HG03442 (cell line): ENCODE measurements around the gene EMC7.
"Not testable (repeated sequence)": the region's sequence is repeated elsewhere in the genome, so short reads cannot be mapped to it uniquely, and the experiment has no call there.

Experiments used
- ATAC-seq: cut with Tn5 transposase; IDR thresholded peaks from one replicate; pipeline ENCODE4 v1.9.1; 2021; ENCODE audit warnings: mild to moderate bottlenecking, moderate library complexity; ENCODE audit not compliant: unreplicated experiment

The EMC7 gene

DNA sequence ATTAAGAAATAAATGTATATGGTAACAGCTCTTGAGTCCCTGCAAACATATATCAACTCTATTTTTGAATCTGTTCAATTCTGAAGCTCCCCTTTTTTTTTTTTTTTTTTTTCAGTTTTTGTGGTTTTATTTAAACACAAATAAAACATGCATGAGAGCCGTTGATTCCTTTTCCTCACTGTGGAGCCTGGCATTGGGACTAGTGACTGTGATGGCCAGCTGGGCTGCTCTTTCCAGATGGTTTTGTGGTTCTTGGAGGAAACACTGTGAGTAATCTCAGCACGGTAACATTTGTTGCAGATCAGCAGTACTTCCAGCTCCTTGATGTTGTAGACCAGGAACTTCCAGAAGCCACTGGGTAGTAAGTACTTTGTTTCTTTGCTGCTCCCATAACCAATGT lies 15.9 kb downstream of the EMC7 start:
- no peak for ATAC-seq

DNA sequence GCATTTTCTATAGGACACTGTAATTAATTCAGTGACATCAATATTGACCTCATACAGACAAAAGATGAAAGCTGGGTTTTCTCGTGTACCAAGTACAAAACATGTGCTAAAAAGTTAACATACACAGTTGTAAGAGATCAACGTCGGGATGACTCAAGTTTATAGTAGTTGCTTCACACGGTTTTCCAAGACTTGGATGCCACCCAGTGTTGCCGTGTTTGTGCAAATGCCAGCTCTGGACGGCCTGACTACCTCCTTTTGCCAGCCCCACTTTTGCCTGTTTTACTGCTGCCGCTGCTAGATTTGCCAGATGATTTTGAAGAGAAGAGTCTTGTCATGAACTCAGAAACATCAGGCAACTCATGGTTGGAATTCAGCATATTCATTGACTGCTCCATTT lies 17.6 kb downstream of the EMC7 start:
- ATAC-seq = no peak

- no peak for ATAC-seq
These were observed 21.8 kb downstream of the EMC7 start for GRCh38 chr15:34079904-34080303.

- no peak for ATAC-seq
These were observed 22.8 kb downstream of the EMC7 start for GRCh38 chr15:34078900-34079299.

DNA sequence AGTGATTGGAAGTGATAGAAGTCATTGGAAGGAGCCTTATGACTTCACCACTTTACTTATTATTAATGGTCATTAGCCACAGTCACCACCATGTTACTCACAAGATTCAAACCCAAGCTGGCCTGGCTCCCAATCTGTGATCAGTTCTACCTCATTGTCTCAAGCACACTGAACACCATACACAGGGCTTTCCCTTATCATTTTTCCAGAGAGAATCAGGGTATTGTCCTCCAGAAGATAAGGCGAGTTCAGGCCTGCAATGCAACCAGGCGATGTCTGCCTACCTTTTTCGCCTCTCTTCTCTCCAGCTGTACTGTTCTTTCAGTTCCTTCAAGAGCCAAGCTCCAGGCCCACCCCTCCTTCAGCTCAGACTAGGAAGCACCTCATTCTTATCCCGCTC lies 24.9 kb downstream of the EMC7 start:
- no peak for ATAC-seq

- ATAC-seq = no peak
These were observed 31.7 kb downstream of the EMC7 start for GRCh38 chr15:34070003-34070402.

- ATAC-seq = no peak
These were observed 35.7 kb downstream of the EMC7 start for GRCh38 chr15:34065941-34066340.

DNA sequence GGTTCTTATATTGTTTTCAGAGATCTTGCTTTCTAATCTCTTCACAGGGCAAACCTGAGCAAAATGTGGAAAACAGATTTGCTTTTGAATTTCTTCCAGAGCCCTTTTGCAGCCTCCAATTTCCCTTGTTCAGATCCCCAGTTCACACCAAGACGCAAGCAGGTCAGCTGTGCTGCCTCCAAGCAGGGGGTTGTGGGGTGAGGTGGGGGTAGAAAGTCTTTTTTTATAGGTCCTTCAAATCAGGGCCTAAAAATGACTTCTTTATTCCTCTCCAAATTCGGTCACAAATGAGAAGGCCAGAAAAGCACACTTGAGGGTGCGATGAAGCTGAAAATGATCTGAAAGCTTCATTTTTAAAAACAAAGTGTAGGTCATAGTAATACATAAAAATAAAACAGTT lies 36.4 kb downstream of the EMC7 start:
- ATAC-seq = no peak

GRCh38 chr15:34064438-34064837 lies 37.2 kb downstream of the EMC7 start:
- no peak for ATAC-seq

GRCh38 chr15:34059946-34060345 lies 41.7 kb downstream of the EMC7 start:
- no peak for ATAC-seq

- ATAC-seq = no peak
These were observed 42.2 kb downstream of the EMC7 start for GRCh38 chr15:34059476-34059875.

- no peak for ATAC-seq
These were observed 44.8 kb downstream of the EMC7 start for GRCh38 chr15:34056911-34057310.

- ATAC-seq = no peak
These were observed 45.6 kb downstream of the EMC7 start for GRCh38 chr15:34055868-34056595.

DNA sequence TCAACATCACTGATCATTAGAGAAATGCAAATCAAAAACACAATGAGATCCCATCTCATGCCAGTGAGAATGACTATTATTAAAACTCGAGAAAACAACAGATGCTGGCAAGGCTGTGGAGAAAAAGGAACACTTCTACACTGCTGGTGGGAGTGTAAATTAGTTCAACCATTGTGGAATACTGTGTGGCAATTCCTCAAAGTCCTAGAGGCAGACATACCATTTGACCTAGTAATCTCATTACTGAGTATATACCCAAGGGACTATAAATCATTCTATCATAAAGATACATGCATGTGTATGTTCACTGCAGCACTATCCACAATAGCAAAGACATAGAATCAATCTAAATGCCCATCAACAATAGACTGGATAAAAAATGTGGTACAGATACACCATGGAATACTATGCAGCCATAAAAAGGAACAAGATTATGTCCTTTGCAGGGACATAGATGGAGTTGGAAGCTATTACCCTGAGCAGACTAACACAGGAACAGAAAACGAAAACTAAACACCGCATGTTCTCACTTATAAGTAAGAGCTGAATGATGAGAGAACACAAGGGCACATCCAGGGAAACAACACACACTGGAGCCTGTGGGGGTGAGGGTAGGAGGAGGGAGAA lies 47.5 kb downstream of the EMC7 start:
- no peak for ATAC-seq

GRCh38 chr15:34050385-34050784 lies 51.3 kb downstream of the EMC7 start:
- ATAC-seq = not testable (repeated sequence)

DNA sequence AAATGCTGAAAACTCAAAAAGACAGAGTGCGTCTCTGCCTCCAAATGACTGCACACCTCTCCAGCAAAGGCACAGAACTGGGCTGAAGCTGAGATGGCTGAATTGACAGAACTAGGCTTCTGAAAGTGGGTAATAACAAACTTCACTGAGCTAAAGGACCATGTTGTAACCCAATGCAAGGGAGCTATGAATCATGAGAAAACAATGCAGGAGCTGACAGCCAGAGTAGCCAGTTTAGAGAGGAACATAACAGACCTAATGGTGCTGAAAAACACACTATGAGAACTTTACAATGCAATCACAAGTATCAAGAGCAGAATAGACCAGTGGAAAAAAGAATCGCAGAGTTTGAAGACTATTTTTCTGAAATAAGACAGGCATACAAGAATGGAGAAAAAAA lies 52.5 kb downstream of the EMC7 start:
- ATAC-seq = no peak

GRCh38 chr15:34047893-34048775 lies 53.5 kb downstream of the EMC7 start:
- ATAC-seq = no peak

DNA sequence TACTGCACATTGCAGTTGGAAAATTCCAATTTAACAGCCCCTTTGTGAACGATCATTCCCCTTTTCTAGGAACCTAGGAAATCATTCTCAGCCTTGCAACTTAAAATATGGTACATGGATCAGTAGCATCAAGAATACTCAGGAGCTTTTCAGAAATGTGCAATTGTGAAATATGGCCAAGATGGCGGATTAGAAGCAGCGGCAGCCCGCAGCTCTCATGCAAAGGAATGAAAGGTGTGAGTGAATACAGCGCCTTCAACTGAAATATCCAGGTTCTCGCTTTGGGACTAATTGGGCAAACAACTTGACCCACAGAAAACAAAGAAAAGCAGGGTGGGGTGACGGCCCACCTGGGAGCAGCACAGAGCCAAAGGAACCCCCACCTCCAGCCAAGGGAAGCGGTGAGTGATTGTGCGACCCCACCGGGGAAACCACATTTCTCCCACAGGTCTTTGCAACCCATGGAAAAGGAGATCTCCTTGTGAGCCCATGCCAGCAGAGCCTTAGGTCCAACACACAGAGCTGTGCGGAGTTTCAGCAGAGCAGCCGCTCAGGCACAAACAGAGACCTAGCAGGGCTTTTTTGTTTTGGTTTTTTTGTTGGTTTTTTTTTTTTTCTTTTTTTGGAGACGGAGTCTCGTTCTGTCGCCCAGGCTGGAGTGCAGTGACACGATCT lies 55.1 kb downstream of the EMC7 start:
- ATAC-seq = no peak

- ATAC-seq = no peak
These were observed 57.8 kb downstream of the EMC7 start for GRCh38 chr15:34043813-34044212.

DNA sequence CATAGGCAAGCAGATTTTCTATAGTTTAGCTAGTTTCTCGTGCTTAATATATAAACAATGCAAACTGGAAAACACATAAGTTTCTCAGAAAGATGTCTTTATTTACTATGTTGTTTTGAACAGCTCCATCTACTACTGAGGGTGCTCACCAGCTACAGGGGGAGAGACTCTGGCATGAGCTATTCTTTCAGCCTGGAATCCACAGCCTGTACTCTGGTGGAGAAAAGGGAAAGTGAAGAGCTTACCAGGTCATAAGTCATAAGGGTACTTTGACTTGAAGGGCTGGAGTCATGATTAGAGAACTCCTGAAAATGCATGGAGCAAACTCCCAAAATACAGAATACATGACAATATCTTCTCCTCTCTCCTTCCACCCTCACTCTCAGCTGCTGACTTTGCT lies 58.3 kb downstream of the EMC7 start:
- ATAC-seq = no peak

DNA sequence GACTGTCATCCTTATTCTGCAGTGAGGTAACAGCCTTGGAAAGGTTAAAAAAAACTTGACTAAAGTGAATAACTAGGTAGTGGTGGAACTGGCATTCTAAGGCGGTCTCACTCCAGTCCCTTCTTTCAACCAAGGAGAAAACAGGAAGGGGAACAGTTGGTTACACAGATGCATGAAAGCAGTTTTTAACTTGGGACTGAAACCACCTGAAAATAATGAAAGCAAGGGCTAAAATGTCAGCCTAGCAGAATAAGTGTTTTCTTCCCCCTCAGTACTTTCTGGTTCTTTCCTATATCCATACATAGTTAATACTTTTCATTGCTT lies 61.9 kb downstream of the EMC7 start:
- ATAC-seq = no peak
